Esophagus squamous epithelium (tissue), 4 donors: ENCODE measurements around the gene OOEP.

Experiments
- POLR2A ChIP-seq, 4 donors: fragments of 450-650 bp; IDR thresholded peaks; one replicate each; pipeline ENCODE4 v1.6.1; 2017; ENCODE audit warnings: antibody characterized with exemption in 4 of 4, mild to moderate bottlenecking in 4 of 4, moderate library complexity in 3 of 4
- TF ChIP-seq, protein P1 (sequence below), 6 experiments: fragments of 450-650 bp in 4 of 6; fragments of 200-600 bp in 2 of 6; sonication (generic) in 2 of 6; IDR thresholded peaks; one replicate each; pipeline ENCODE4 v1.5.1; 2016 to 2019; ENCODE audit warnings: antibody characterized with exemption in 6 of 6, mild to moderate bottlenecking in 4 of 6, moderate library complexity in 4 of 6

DNA sequence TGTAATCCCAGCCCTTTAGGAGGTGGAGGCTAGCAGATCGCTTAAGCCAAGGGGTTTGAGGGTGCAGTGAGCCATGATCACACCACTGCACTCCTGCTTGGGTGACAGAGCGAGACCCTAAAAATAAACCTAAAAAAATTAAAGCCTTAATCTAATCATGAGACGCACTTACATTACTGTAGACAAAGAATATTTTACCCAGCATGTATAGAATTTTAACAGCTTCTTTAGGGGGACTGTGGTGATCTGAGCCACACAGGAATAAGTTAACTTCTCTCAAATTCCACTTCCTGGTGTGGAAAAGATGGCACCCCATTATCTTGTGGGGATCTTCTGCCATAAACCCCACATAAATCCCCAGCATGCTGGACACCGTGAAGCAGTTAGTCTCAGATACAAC is 2.3 kb upstream of the OOEP start:
- TF ChIP-seq, protein P1, sequence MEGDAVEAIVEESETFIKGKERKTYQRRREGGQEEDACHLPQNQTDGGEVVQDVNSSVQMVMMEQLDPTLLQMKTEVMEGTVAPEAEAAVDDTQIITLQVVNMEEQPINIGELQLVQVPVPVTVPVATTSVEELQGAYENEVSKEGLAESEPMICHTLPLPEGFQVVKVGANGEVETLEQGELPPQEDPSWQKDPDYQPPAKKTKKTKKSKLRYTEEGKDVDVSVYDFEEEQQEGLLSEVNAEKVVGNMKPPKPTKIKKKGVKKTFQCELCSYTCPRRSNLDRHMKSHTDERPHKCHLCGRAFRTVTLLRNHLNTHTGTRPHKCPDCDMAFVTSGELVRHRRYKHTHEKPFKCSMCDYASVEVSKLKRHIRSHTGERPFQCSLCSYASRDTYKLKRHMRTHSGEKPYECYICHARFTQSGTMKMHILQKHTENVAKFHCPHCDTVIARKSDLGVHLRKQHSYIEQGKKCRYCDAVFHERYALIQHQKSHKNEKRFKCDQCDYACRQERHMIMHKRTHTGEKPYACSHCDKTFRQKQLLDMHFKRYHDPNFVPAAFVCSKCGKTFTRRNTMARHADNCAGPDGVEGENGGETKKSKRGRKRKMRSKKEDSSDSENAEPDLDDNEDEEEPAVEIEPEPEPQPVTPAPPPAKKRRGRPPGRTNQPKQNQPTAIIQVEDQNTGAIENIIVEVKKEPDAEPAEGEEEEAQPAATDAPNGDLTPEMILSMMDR (IDR thresholded peaks at IDR 0.05): no peak
- TF ChIP-seq POLR2A (IDR thresholded peaks at IDR 0.05): no peak
